ENCODE results near the gene ASCL5. TPM values are rescaled to one million over a fixed set of nuclear protein-coding genes. Genes with fewer than 3 reads are reported as not detected.

The ASCL5 gene
- total RNA-seq, 1 experiment from 2014 or later = not detected

DNA sequence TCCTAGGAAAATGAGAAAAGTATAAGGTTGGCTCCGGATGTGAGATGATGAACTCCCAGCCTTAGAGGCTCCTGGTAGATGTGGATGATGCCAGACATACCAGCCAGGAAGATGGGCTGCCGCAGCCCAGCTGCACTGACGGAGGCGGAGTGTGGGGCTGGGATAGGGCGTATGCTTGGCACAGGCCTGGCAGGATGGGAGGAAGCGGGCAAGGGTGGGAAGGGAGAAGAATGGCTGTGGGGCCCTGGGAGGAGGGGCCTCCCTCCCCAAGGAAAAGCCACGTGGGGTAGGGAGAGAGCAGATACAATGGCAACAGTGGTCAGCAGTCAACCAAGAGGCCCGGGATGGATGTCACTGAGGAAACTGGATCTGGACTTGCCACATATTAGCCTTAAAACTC lies 62.2 kb downstream of the ASCL5 start:
- ChIA-PET CTCF (no interaction called here), POLR2A (ENCODE audit: low non-redundant PET) (no interaction called here)
- no TSS peak for BruUV-seq (replicated peaks)
- Histone ChIP-seq H3K9me3 (ENCODE audit: low read depth, low read length, poor library complexity, severe bottlenecking) (no peaks in the 10 kb centered on the region), H3K4me1 (ENCODE audit: insufficient read depth, low read length, poor library complexity, severe bottlenecking) (no peaks in the 10 kb centered on the region), H3K27ac (ENCODE audit: low read depth, low read length, poor library complexity, severe bottlenecking) (no peak overlapping the region), H3K27me3 (replicated peaks; ENCODE audit: insufficient read depth, low read depth, low read length, poor library complexity) (no peaks in the 10 kb centered on the region), H3K4me3 (ENCODE audit: low read depth, low read length, poor library complexity, severe bottlenecking) (no peak overlapping the region), H3K36me3 (ENCODE audit: insufficient read depth, low read length, poor library complexity, severe bottlenecking) (no peaks in the 10 kb centered on the region)
- TF ChIP-seq, protein P1, sequence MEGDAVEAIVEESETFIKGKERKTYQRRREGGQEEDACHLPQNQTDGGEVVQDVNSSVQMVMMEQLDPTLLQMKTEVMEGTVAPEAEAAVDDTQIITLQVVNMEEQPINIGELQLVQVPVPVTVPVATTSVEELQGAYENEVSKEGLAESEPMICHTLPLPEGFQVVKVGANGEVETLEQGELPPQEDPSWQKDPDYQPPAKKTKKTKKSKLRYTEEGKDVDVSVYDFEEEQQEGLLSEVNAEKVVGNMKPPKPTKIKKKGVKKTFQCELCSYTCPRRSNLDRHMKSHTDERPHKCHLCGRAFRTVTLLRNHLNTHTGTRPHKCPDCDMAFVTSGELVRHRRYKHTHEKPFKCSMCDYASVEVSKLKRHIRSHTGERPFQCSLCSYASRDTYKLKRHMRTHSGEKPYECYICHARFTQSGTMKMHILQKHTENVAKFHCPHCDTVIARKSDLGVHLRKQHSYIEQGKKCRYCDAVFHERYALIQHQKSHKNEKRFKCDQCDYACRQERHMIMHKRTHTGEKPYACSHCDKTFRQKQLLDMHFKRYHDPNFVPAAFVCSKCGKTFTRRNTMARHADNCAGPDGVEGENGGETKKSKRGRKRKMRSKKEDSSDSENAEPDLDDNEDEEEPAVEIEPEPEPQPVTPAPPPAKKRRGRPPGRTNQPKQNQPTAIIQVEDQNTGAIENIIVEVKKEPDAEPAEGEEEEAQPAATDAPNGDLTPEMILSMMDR (conservative IDR thresholded peaks at IDR 0.05; ENCODE audit: low read depth, low read length) = no peak
- DNase-seq (ENCODE audit: low spot score) = no peak
- intact Hi-C loops (cut with micrococcal nuclease; ENCODE audit: unreplicated experiment) = no loop called here

Other genes with a start within 250 kb of the ASCL5 start
- gene INAVA, start 232.3 kb downstream of the ASCL5 start, total RNA-seq (2021) = 0.33 and 0.45 TPM in 2 replicates
- gene KIF21B, start 103.5 kb downstream of the ASCL5 start, total RNA-seq (2021) = 0.60 and 1.5 TPM in 2 replicates
- gene CACNA1S, start 14.8 kb downstream of the ASCL5 start, total RNA-seq (2021) = not detected in 2 replicates
- gene TMEM9, start 27.3 kb upstream of the ASCL5 start, total RNA-seq (2021) = 69.7 and 80.3 TPM in 2 replicates
- gene IGFN1, start 63.6 kb upstream of the ASCL5 start, total RNA-seq (2021) = 1.0 and 1.2 TPM in 2 replicates
- 492 and 535 TPM in 2 replicates for gene PKP1, start 156.3 kb upstream of the ASCL5 start, total RNA-seq (2021)